Esophagus muscularis mucosa (tissue), 4 donors: Measurements from ENCODE around the gene SGF29. TPM values are rescaled to one million over a fixed set of nuclear protein-coding genes. Genes with fewer than 3 reads are reported as not detected.
A peak's percentile ranks its signal among the peaks of the same experiment; 100 is the strongest.
"Not testable (repeated sequence)": the region's sequence is repeated elsewhere in the genome, so short reads cannot be mapped to it uniquely, and the experiment has no call there.

Source experiments
- DNase-seq: peaks from one replicate; pipeline ENCODE4 v3.0.0-alpha.2; 2017; ENCODE audit errors: extremely low spot score
- H3K27ac ChIP-seq, 4 donors: fragments of 200-600 bp; sonication (generic); replicated peaks in 1 of 4; 1 replicate in 3 of 4; 2 replicates in 1 of 4; pipeline ENCODE4 v1.5.1; 2016 to 2019; ENCODE audit warnings: mild to moderate bottlenecking in 1 of 4
- H3K27me3 ChIP-seq, 4 donors: fragments of 200-600 bp; sonication (generic); one replicate each; pipeline versions ENCODE4 v1.5.1 to v1.6.0; 2016 to 2019
- H3K36me3 ChIP-seq, 4 donors: fragments of 200-600 bp; sonication (generic); one replicate each; pipeline ENCODE4 v1.5.1; 2016 to 2019
- H3K4me1 ChIP-seq, 4 donors: fragments of 200-600 bp; sonication (generic); one replicate each; pipeline ENCODE4 v1.5.1; 2016 to 2019
- H3K4me3 ChIP-seq, 4 donors: fragments of 200-600 bp; sonication (generic); 1 replicate in 2 of 4; 2 replicates in 2 of 4; pipeline ENCODE4 v1.5.1; 2016 to 2019; ENCODE audit warnings: mild to moderate bottlenecking in 4 of 4, moderate library complexity in 1 of 4
- H3K9me3 ChIP-seq, 4 donors: fragments of 200-600 bp; sonication (generic); 1 replicate in 3 of 4; 2 replicates in 1 of 4; pipeline ENCODE4 v1.5.1; 2016 to 2019
- CTCF ChIP-seq, 3 experiments: fragments of 200-600 bp in 2 of 3; fragments of 450-650 bp in 1 of 3; sonication (generic) in 2 of 3; IDR thresholded peaks; one replicate each; pipeline ENCODE4 v1.5.1; 2017 to 2019; ENCODE audit warnings: antibody characterized with exemption in 3 of 3, mild to moderate bottlenecking in 2 of 3, moderate library complexity in 1 of 3
- EP300 ChIP-seq: sonication (generic); formaldehyde crosslinking; IDR thresholded peaks from one replicate; pipeline ENCODE4 v1.6.1; 2017; ENCODE audit warnings: antibody characterized with exemption
- POLR2A ChIP-seq: fragments of 450-650 bp; IDR thresholded peaks from one replicate; pipeline ENCODE4 v1.6.1; 2017; ENCODE audit warnings: antibody characterized with exemption, moderate library complexity, mild to moderate bottlenecking, low read depth
- POLR2AphosphoS5 ChIP-seq, 2 donors: sonication (generic); formaldehyde crosslinking; IDR thresholded peaks; one replicate each; pipeline ENCODE4 v1.6.1; 2017; ENCODE audit warnings: antibody characterized with exemption in 2 of 2
- WGBS: methylation state at CpG from one replicate; pipeline ENCODE4 v1.1.5; 2018; 5-methylcytosine and 5-hydroxymethylcytosine counted together
- intact Hi-C: fragments of 100-400 bp; cut with DNase I; formaldehyde crosslinking; loops from one replicate; pipeline ENCODE4 v1.15.1; 2023
- total RNA-seq, 4 donors: library from RNA; depleted of rRNA; stranded (reverse); fragments of >200 nt; gene quantifications; one replicate each; pipeline versions ENCODE4 v1.1.0 to v1.2.1, GENCODE V29; 2016

Gene SGF29
- total RNA-seq, 4 donors from 2014 or later: 33.2 to 43.4 (median 39.9) TPM

- TF ChIP-seq CTCF (IDR thresholded peaks at IDR 0.05) (no peak), POLR2A (no peak), POLR2AphosphoS5 (IDR thresholded peaks at IDR 0.05) (no peak), EP300 (no peak)
- peaks cover 5 to 16% (median 13%) of the 10 kb centered on the region in 4 donors for H3K4me1 ChIP-seq
These were observed 43.3 kb downstream of the SGF29 start, which contains the start of gene SULT1A2 for GRCh38 chr16:28596840-28597691. Gene SULT1A2 (minus strand): TSS chr16:28597050. CDS start chr16:28595930, 1,120 bp downstream.

GRCh38 chr16:28597692-28598261 lies 44.1 kb downstream of the SGF29 start:
- H3K27me3 ChIP-seq: peaks cover 0 to 19% (median 3%) of the 10 kb centered on the region in 4 donors
- no peaks in the 10 kb centered on the region for H3K9me3 ChIP-seq
- H3K36me3 ChIP-seq: peaks cover 0 to 2% (median 0%) of the 10 kb centered on the region in 4 donors
- intact Hi-C loops: no loop called here
- TF ChIP-seq CTCF (IDR thresholded peaks at IDR 0.05): no peak
- WGBS: 62% methylated on average over 6 of the region's 9 CpGs
- H3K4me3 ChIP-seq: no peak overlapping the region
- peaks cover 5 to 16% (median 13%) of the 10 kb centered on the region in 4 donors for H3K4me1 ChIP-seq
- H3K27ac ChIP-seq: no peak overlapping the region
- DNase-seq: no peak

More at GRCh38 chr16:28596840-28597691, 43.3 kb downstream of the SGF29 start, which contains the start of gene SULT1A2:
- peaks cover 0 to 16% (median 3%) of the 10 kb centered on the region in 4 donors for H3K27me3 ChIP-seq
- peak within 1 kb of the TSS in 1 of 4 donors; percentile 33 for H3K27ac ChIP-seq
- intact Hi-C loops: no loop called here
- peaks cover 0 to 9% (median 6%) of the 10 kb centered on the region in 4 donors for H3K36me3 ChIP-seq
- no peak for DNase-seq
- no peaks in the 10 kb centered on the region for H3K9me3 ChIP-seq
- 34% methylated on average over 11 of the region's 11 CpGs for WGBS
- no peak within 1 kb of the TSS for H3K4me3 ChIP-seq

GRCh38 chr16:28599377-28600285 lies 45.9 kb downstream of the SGF29 start:
- H3K27me3 ChIP-seq: peaks cover 0 to 19% (median 3%) of the 10 kb centered on the region in 4 donors
- DNase-seq, H3K36me3 ChIP-seq, H3K9me3 ChIP-seq, H3K27ac ChIP-seq, intact Hi-C loops, H3K4me3 ChIP-seq: not testable (repeated sequence)
- peaks cover 5 to 16% (median 13%) of the 10 kb centered on the region in 4 donors for H3K4me1 ChIP-seq
- no CpG with 5 or more reads among the region's 17 CpGs for WGBS

- H3K27ac ChIP-seq, intact Hi-C loops, H3K4me3 ChIP-seq, DNase-seq, H3K9me3 ChIP-seq: not testable (repeated sequence)
- peaks cover 5 to 16% (median 13%) of the 10 kb centered on the region in 4 donors for H3K4me1 ChIP-seq
- H3K36me3 ChIP-seq: peaks cover 0 to 13% (median 0%) of the 10 kb centered on the region in 4 donors
- WGBS: 55% methylated on average over 11 of the region's 20 CpGs
- H3K27me3 ChIP-seq: peaks cover 0 to 19% (median 3%) of the 10 kb centered on the region in 4 donors
These were observed 47.2 kb downstream of the SGF29 start for GRCh38 chr16:28600965-28601364.

GRCh38 chr16:28601589-28601988 lies 47.9 kb downstream of the SGF29 start:
- Histone ChIP-seq H3K4me1 (peaks cover 1 to 15% (median 9%) of the 10 kb centered on the region in 4 donors), H3K27me3 (peaks cover 0 to 19% (median 3%) of the 10 kb centered on the region in 4 donors), H3K36me3 (peaks cover 0 to 19% (median 3%) of the 10 kb centered on the region in 4 donors)
- H3K9me3 ChIP-seq, intact Hi-C loops, DNase-seq, H3K4me3 ChIP-seq, H3K27ac ChIP-seq: not testable (repeated sequence)
- 88% methylated on average over 11 of the region's 13 CpGs for WGBS

- DNase-seq, H3K27ac ChIP-seq, H3K9me3 ChIP-seq, intact Hi-C loops, H3K4me3 ChIP-seq: not testable (repeated sequence)
- WGBS: no CpG with 5 or more reads among the region's 10 CpGs
- H3K36me3 ChIP-seq: peaks cover 0 to 23% (median 7%) of the 10 kb centered on the region in 4 donors
- H3K4me1 ChIP-seq: peaks cover 0 to 10% (median 4%) of the 10 kb centered on the region in 4 donors
- H3K27me3 ChIP-seq: peaks cover 0 to 19% (median 3%) of the 10 kb centered on the region in 4 donors
These were observed 48.3 kb downstream of the SGF29 start for GRCh38 chr16:28602062-28602461.
